Testis (tissue), 3 donors: ENCODE measurements around the gene MMAB. TPM values are rescaled to one million over a fixed set of nuclear protein-coding genes. Genes with fewer than 3 reads are reported as not detected.

Source experiments
- DNase-seq: peaks from one replicate; pipeline ENCODE4 v3.0.0-alpha.2; 2019
- H3K27ac ChIP-seq, 2 donors: fragments of 200-600 bp; sonication (generic); one replicate each; pipeline ENCODE4 v1.5.1; 2019
- H3K27me3 ChIP-seq: fragments of 200-600 bp; sonication (generic); one replicate; pipeline ENCODE4 v1.5.1; 2019
- H3K36me3 ChIP-seq: fragments of 200-600 bp; sonication (generic); one replicate; pipeline ENCODE4 v1.5.1; 2017; ENCODE audit warnings: low read depth; ENCODE audit errors: missing control alignments
- H3K4me1 ChIP-seq: fragments of 200-600 bp; sonication (generic); one replicate; pipeline ENCODE4 v1.5.1; 2019
- H3K4me3 ChIP-seq, 2 donors: fragments of 200-600 bp; sonication (generic); one replicate each; pipeline ENCODE4 v1.5.1; 2017 to 2019
- H3K9me3 ChIP-seq: fragments of 200-600 bp; sonication (generic); one replicate; pipeline ENCODE4 v1.5.1; 2017
- CTCF ChIP-seq, 3 experiments: fragments of 450-650 bp in 2 of 3; fragments of 200-600 bp in 1 of 3; sonication (generic) in 1 of 3; IDR thresholded peaks; one replicate each; pipeline ENCODE4 v1.5.1; 2016 to 2019; ENCODE audit warnings: antibody characterized with exemption in 3 of 3, mild to moderate bottlenecking in 2 of 3, moderate library complexity in 1 of 3
- POLR2A ChIP-seq: fragments of 450-650 bp; IDR thresholded peaks from one replicate; pipeline ENCODE4 v1.6.1; 2017; ENCODE audit warnings: antibody characterized with exemption, mild to moderate bottlenecking, moderate library complexity
- WGBS, 2 donors: methylation state at CpG; one replicate each; pipeline ENCODE4 v1.1.5; 2018; 5-methylcytosine and 5-hydroxymethylcytosine counted together
- intact Hi-C: fragments of 100-400 bp; cut with DNase I; formaldehyde crosslinking; loops from one replicate; pipeline ENCODE4 v1.15.1; 2023; ENCODE audit warnings: low total_unique reads
- polyA plus RNA-seq: library from polyadenylated mRNA; stranded (reverse); fragments of 350-450 nt; fragmentation: Illumina TruSeq; extraction: RNeasy Lipid Tissue Mini Kit (QIAGEN cat#74804); gene quantifications from one replicate; pipeline ENCODE4 v1.2.3, GENCODE V29; 2014; ENCODE audit warnings: low read depth, low replicate concordance; ENCODE audit not compliant: insufficient read depth
- total RNA-seq, 2 donors: library from RNA; depleted of rRNA; stranded (reverse); fragments of >200 nt; gene quantifications; one replicate each; pipeline ENCODE4 v1.2.3, GENCODE V29; 2016

Gene MMAB
- total and polyA plus RNA-seq, 3 donors from 2014 or later, result 23.6 to 45.2 (median 26.4) TPM

DNA sequence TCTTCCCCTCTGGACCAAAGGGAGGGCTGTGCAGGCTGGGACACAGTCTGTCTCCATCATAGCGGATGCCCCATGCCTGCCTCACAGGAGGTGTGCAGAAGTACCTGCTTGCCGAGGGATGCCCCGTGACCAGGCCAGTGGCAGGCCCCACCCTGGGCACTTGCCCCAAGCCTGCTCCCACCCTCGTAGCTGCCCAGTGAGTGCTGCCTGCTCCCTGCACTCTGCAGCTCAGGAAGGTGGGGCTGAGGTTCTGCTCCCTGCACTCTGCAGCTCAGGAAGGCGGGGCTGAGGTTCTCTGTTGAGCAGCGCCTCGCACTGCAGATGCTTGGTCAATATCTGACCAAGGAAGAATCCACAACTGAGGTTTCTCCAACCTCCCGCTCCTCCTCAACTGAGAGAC lies 6.9 kb downstream of the MMAB start:
- intact Hi-C loops, result no loop called here
- Histone ChIP-seq H3K4me3 (no peak overlapping the region), H3K4me1 (peaks cover 10% of the 10 kb centered on the region), H3K36me3 (no peaks in the 10 kb centered on the region), H3K9me3 (no peaks in the 10 kb centered on the region), H3K27me3 (no peaks in the 10 kb centered on the region), H3K27ac (no peak overlapping the region)
- WGBS, 2 donors, result 80 to 92% methylated on average over 5 to 8 of the region's 8 CpGs
- TF ChIP-seq CTCF (IDR thresholded peaks at IDR 0.05) (no peak), POLR2A (no peak)
- DNase-seq, result no peak

DNA sequence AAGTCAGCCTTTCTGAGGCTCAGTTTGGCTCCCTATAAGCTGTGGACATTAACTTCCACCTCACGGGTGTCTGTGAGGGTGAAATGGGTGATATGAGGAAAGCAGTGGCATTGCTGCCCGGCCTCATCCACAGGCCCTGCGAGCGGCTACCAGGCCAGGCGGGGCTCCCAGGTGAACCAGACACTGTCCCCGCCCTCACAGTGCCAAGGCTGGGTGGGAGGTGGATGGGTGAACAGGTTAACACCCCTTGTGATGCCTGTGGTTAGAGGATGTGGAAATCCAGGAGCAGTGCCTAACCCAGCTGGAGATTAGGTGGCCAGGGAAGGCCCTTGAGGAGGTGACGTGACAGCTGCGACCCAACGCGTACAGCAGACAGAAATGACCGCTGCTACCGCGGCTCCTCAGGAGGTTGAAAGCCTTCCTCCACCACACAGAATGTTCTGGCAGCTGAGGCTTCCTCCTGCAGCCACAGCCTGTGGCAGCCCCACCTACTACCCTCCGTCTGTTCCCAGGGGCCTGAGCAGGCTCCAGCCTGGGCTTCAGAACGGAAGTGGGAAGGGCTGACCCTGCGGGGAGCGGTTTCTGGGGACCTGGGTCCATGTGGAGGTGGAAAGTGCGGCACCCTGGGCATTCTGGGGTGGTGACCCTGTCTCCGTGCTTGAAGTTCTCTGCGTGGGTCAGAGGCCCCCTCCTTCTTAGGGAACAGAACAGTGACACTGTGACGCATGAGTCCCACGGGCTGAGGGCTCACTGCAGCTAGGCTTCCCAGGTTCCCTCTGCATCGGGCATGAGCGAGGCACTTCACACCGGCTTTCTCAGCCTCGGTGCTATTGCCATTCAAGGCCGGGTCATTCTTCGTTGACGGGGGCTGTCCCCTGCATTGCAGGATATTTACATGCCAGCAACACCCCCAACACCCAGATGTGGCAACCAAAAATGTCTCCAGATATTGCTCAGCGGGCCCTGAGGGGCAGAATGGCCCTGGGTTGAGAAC lies 9.7 kb downstream of the MMAB start:
- peak; percentile 28 for DNase-seq
- no peaks in the 10 kb centered on the region for H3K36me3 ChIP-seq
- no peaks in the 10 kb centered on the region for H3K27me3 ChIP-seq
- WGBS, 2 donors, result 71 to 79% methylated on average over 14 to 30 of the region's 30 CpGs
- no peak overlapping the region for H3K4me3 ChIP-seq
- no peaks in the 10 kb centered on the region for H3K9me3 ChIP-seq
- intact Hi-C loops, result no loop called here
- H3K4me1 ChIP-seq, result peaks cover 10% of the 10 kb centered on the region
- no peak for TF ChIP-seq POLR2A
- no peak for TF ChIP-seq CTCF (IDR thresholded peaks at IDR 0.05)
- H3K27ac ChIP-seq, result peak overlapping the region in 1 of 2 donors; percentile 37

DNA sequence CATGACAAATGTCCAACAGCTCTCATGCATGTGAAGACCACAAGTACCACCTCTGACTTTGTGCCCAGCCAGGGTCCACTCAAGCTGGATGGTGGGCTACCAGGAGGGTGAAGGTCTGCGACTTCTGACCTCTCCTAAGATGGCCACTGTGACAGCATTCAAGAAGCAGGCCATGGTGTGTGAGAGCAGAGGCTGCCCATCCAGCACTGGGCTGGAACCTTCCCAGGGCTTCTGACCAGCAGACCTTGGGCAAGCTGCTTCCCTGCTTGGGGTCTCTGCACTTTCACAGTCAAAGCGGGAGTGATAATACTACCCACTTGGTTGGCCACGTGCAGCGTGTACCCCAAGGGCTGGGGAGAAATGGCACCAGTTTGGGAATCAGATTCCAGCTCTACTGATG lies 10.4 kb downstream of the MMAB start:
- intact Hi-C loops, result no loop called here
- no peak for TF ChIP-seq POLR2A
- no peak for TF ChIP-seq CTCF (IDR thresholded peaks at IDR 0.05)
- no peaks in the 10 kb centered on the region for H3K36me3 ChIP-seq

DNA sequence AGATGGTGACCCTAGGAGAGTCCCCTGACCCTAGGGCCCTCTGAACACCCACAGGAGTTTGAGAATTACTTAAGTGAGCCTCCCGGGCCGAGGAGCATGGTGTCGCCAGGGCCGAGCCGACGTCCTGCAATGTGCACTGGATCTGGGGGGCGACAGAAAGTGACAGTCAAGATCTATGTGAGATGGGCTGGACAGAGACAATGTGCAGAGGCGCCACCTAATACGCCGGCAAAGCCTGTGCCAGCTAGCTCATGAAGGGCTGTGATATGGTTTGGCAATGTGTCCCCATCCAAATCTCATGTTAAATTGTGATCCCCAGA lies 11.6 kb downstream of the MMAB start:
- Histone ChIP-seq H3K9me3 (no peaks in the 10 kb centered on the region), H3K4me3 (no peak overlapping the region), H3K4me1 (peaks cover 10% of the 10 kb centered on the region), H3K27ac (no peak overlapping the region), H3K36me3 (no peaks in the 10 kb centered on the region), H3K27me3 (no peaks in the 10 kb centered on the region)
- TF ChIP-seq POLR2A, result no peak
- no peak for TF ChIP-seq CTCF (IDR thresholded peaks at IDR 0.05)
- intact Hi-C loops, result no loop called here
- DNase-seq, result no peak
- 95% methylated on average over 10 of the region's 10 CpGs for WGBS, 2 donors

More for the DNA sequence above, 10.4 kb downstream of the MMAB start:
- no peak overlapping the region for H3K4me3 ChIP-seq
- H3K27ac ChIP-seq, result no peak overlapping the region
- WGBS, 2 donors, result 92 to 100% methylated on average over 1 to 4 of the region's 4 CpGs
- H3K27me3 ChIP-seq, result no peaks in the 10 kb centered on the region
- H3K9me3 ChIP-seq, result no peaks in the 10 kb centered on the region
- peaks cover 10% of the 10 kb centered on the region for H3K4me1 ChIP-seq
- no peak for DNase-seq
